Renal pelvis (tissue), 12 donors: Measurements from ENCODE around the gene TMPRSS9. TPM values are rescaled to one million over a fixed set of nuclear protein-coding genes. Genes with fewer than 3 reads are reported as not detected.

Experiments
- DNase-seq: peaks from one replicate; pipeline ENCODE4 v3.0.0-alpha.2; 2013
- long read RNA-seq, 16 experiments: transcript quantifications; one replicate each; lab custom pipeline, GENCODE V29; 2026
- polyA plus RNA-seq, 3 donors: library from polyadenylated mRNA; unstranded; fragments of 120-200 nt; gene quantifications; one replicate each; pipeline ENCODE4 v1.2.1, GENCODE V29; 2013; ENCODE audit not compliant: insufficient read length in 3 of 3

The TMPRSS9 gene
- 1 to 10 TPM in 2 of 3 donors, under 1 TPM in 1; 0.27 to 1.3 (median 1.1) TPM for polyA plus RNA-seq
- long read RNA-seq, donor 1, result 0 reads
- long read RNA-seq, donor 2, result 0 reads
- long read RNA-seq, donor 3, partial matches to known transcripts, result 188 of 188 reads
- long read RNA-seq, donor 3, other reads (novel, unspliced or antisense), result 0 of 188 reads
- long read RNA-seq, donor 4, result 0 reads
- long read RNA-seq, donor 5, partial matches to known transcripts, result 126 of 126 reads
- long read RNA-seq, donor 5, other reads (novel, unspliced or antisense), result 0 of 126 reads
- long read RNA-seq, donor 6, partial matches to known transcripts, result 19 of 290 reads
- long read RNA-seq, donor 6, other reads (novel, unspliced or antisense), result 271 of 290 reads
- long read RNA-seq, donor 7, partial matches to known transcripts, result 268 of 268 reads
- long read RNA-seq, donor 7, other reads (novel, unspliced or antisense), result 0 of 268 reads
- long read RNA-seq, donor 8, partial matches to known transcripts, result 74 of 74 reads
- long read RNA-seq, donor 8, other reads (novel, unspliced or antisense), result 0 of 74 reads
- long read RNA-seq, donor 9, result 0 reads
- long read RNA-seq, donor 10, result 0 reads
- long read RNA-seq, donor 11, result 0 reads
- long read RNA-seq, donor 12, result 0 reads
- long read RNA-seq, donor 13, result 0 reads
- long read RNA-seq, donor 14, result 0 reads
- long read RNA-seq, donor 15, result 0 reads
- long read RNA-seq, donor 16, partial matches to known transcripts, result 31 of 262 reads
- long read RNA-seq, donor 16, other reads (novel, unspliced or antisense), result 231 of 262 reads

DNA sequence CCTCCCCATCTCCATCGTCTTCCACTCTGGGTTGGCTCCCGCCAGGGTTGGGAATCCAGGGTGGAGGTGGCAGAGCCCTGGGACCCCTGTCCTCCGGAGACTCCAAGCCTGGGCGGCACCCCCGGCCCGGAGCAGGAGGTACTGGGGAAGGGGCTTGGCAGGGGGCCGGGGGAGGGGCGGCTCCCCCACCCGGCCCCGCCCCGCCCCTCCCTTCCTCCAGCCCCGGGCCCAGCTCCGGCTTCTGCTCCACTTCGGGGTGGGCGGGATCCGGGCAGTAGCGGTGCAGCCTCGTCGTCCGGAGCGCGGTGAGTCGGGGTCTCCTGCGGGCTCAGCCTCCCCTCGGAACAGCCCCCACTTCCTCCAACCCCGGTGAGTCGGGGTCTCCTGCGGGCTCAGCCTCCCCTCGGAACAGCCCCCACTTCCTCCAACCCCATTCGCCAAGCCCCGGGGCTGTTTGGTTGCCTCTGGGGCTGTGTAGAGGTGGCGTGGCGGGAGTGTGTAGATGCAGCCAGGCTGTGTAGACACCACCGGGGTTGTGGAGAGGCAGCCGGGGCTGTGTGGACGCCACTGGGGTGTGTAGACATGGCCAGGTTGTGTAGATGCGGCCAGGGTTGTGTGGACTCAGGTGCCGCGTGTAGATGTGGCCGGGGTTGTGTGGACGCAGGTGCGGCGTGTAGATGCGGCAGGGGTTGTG, at the start of gene TMPRSS9:
Gene TMPRSS9 (plus strand): TSS at position 274 of the 694 bp plus-strand sequence. CDS start 29,521 bp downstream, outside the sequence.
- DNase-seq, result no peak

DNA sequence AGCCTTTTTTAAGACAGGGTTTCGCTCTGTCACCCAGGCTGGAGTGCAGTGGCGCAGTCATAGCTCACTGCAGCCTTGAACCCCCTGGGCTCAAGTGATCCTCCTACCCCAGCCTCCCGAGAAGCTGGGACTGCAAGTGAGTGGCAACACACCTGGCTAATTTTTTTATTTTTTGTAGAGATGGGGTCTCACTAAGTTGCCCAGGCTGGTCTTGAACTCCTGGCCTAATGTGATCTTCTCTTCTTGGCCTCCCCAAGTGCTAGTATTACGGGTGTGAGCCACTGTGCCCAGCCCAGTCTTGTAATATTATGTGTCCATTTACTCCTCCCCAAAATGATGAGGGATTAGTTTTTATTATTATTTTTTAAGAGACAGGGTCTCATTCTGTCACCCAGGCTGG, 49.0 kb upstream of the TMPRSS9 start:
- no peak for DNase-seq

DNA sequence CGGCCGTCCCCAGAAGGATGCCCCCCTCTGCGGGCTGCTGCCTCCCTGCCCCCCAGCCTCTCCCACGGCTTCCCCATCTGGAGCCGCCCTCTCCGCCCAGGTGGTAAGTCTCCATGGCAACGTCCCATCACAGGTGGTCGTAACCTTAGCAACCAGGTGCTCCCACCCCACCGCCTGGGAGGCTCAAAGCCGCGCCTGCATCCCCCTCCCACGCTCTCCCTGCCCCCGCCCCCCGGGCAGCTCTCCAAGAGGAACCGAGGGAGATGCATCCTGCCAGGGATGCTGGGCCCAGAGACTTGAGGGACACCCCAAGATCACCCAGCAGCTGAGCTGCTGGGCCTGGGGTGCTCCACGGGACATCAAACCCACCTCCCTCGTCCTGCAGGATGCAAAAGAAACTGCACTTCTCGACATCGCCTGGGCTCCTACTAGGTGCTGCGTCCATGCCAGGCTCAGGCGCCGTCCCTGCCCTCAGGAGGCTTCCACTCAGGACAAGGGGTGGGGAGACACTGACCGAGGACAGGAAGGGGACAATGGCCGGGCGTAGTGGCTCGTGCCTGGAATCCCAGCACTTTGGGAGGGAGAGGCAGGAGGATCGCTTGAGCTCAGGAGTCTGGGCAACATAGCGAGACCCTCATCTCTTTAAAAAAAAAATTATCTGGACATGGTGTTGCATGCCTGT, 47.1 kb upstream of the TMPRSS9 start:
- DNase-seq, result no peak

- DNase-seq, result no peak
These were observed 44.8 kb upstream of the TMPRSS9 start for GRCh38 chr19:2315121-2315817.

DNA sequence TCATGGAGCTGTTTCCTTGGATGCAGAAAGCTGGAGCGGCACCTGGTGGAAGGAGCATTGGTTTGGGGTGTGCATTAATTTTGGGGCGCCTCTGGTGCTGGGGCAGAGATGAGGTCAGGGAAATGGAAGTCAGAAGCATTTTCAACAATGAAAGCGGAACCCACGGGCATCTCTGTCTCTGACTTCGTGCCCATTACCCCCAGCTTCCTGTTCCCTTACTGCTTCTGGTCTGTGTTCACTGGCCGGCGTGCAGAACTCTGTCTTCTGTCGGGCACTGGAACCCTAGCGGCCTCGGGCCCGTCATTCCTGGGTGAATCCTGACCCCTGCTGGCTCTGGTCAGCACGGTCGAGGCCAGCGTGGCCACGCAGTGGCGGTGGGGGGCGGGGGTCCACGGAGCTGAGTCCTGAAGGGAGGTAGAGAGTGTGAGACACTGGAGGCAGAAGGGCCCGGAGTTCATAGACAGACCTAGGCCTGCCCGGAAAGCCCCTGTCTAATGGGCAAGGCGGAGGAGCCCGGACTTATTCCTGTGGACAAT, 44.2 kb upstream of the TMPRSS9 start:
- DNase-seq, result no peak

DNA sequence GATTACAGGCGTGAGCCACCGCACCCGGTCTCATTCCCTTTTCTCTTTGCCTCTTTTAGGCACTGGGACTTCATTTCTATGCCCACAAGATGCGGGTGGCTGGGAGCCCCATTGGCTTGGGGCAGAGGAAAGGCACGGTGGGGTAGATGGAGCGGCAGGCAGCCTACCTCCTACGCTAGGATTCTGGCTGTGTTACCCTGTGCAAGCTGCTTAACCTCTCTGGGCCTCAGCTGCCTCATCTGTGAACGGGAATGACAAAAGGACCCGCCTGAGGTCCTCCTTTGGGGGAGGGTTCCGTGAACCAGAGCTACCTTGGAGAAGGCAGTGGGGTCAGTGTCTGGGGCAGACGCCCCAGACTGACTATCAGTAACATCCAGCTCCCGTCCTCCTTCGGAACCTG, 42.8 kb upstream of the TMPRSS9 start:
- no peak for DNase-seq

GRCh38 chr19:2317756-2318155, 42.3 kb upstream of the TMPRSS9 start:
- DNase-seq, result no peak

DNA sequence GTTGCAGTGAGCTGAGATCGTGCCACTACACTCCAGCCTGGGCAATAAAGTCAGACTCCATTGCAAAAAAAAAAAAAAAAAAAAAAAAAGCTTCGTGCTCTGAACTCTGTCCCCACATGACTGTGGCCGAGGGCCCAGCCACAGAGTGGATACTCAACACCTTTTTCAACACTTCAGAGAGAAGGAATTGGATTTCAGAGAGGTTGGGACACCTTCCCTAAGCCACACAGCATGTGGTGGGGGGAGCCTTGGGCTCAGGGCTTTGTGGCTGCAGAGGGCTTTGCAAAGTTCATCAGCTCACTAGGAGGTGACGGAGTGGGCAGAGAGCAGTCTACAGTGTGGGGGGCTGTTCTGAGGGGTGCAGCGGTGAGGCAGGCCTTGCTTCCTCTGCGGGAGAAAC, 41.1 kb upstream of the TMPRSS9 start:
- no peak for DNase-seq

DNA sequence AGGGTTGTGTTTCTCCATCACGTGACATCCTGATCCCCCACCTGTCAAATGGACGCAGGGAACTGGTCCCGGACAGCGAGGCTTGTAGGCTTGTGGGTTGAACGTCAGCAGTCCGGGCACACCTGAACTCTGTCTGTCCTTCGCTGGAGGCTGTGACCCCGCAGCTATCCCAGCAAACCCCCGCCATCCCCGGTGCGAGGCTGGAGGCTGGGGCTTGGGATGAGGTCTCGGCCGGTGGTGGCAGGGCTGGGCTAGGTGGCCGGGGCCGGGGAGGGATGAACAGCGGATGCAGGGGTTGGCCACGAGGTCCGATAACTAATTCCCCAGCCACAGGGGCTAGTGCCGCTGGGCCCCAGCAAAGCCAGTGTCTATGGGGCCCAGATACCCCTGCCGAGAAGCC, 40.5 kb upstream of the TMPRSS9 start:
- no peak for DNase-seq

GRCh38 chr19:2320049-2320448, 40.0 kb upstream of the TMPRSS9 start:
- no peak for DNase-seq

GRCh38 chr19:2320939-2321338, 39.1 kb upstream of the TMPRSS9 start:
- no peak for DNase-seq

DNA sequence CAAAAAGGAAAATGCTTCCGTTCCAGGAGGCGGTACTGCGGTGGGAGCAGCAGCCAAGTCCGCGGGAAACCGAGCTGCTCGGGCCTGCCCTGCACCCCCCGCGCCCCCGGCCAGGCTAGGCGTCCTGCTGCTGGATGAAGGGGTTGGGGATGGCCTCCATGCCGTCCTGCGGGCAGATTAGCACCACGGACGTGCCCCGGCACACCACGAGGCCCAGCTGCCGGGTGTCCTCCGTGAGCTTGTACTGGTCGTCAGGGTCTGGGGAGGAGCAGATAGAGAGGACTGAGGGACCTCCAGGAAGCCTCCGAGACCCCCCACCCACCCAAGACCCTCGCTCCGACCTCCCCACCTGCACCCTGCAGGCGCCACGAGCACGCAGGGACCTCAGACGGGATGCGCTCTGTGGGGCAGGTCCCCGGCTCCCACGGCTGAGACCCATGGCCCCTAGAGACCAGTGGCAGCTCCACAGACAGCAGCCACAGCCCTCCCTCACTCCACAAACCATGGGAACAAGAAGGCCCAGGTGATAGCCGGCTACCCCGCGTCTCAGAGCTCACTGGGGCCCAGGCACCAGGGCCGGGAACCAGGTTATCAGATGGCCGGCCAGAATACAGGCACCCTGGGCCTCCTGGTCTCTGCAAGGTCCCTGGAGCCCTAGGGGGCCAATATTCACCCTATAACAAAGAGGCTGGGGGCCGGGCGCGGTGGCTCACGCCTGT, 38.3 kb upstream of the TMPRSS9 start:
- DNase-seq, result no peak

DNA sequence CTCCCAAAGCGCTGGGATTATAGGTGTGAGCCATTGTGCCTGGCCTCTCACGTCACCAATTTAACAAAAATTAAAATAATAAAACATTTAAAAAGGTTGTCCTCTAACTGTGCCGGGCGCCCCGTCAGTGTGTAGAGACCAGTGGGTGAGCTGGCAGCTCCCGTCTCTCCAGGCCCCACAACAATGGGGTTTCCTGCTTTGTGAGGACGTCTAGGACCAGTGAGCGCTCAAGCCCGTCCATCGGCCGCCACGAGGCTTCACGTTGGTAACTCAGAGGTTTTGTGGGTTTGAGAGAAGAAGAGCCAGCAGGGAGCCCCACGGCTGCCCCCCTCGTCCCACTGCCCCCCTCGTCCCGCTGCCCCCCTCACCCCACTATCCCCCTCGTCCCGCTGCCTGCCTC, 36.4 kb upstream of the TMPRSS9 start:
- DNase-seq, result no peak

GRCh38 chr19:2324220-2324948, 35.7 kb upstream of the TMPRSS9 start:
- DNase-seq, result no peak

- DNase-seq, result no peak
These were observed 34.6 kb upstream of the TMPRSS9 start for GRCh38 chr19:2325281-2326046.

- no peak for DNase-seq
These were observed 33.2 kb upstream of the TMPRSS9 start for GRCh38 chr19:2326699-2327360.

- DNase-seq, result no peak
These were observed 32.2 kb upstream of the TMPRSS9 start for GRCh38 chr19:2327773-2328400.
